ENCODE measurements around the gene AFF1. TPM values are rescaled to one million over a fixed set of nuclear protein-coding genes. Genes with fewer than 3 reads are reported as not detected.

AFF1 gene
- total RNA-seq, 1 donor from 2014 or later = 58.2 TPM

DNA sequence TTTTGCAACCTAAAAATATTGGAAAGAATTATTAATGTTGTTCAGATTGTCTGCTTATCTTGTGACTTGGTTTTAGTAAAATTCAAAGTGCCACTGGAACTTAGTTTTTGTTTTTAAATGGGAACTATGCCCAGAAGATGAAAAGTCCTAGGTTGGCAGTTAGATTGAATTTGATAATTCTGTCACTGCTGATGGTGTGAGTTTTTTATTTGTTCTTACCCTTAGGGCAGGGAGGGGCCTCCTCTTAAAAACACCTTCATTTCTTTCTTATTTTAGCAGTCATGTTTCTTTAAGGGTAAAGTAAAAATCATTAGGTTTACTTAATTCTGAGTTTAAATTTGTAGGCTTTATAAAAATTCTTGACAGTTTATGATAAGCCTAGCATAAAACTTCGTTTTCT, 80.6 kb downstream of the AFF1 start:
- Mint-ChIP-seq H3K36me3 (ENCODE audit: low read depth, unreplicated experiment) (no peaks in the 10 kb centered on the region), H3K4me3 (ENCODE audit: unreplicated experiment) (no peak overlapping the region), H3K9me3 (ENCODE audit: unreplicated experiment) (no peaks in the 10 kb centered on the region), H3K4me1 (ENCODE audit: low read depth, unreplicated experiment) (peaks cover 71% of the 10 kb centered on the region), H3K27ac (ENCODE audit: unreplicated experiment) (peak overlapping the region; percentile 43), H3K27me3 (ENCODE audit: low read depth, unreplicated experiment) (no peaks in the 10 kb centered on the region)
- Histone ChIP-seq H3K27me3 (ENCODE audit: insufficient read depth, low read length) (no peaks in the 10 kb centered on the region), H3K36me3 (ENCODE audit: insufficient read depth, low read length) (no peaks in the 10 kb centered on the region), H3K4me3 (ENCODE audit: insufficient read depth, low read depth, low read length) (no peak overlapping the region), H3K9ac (ENCODE audit: low read length) (no peak overlapping the region), H3K9me3 (ENCODE audit: insufficient read depth, low read depth, low read length) (no peaks in the 10 kb centered on the region), H3K79me2 (ENCODE audit: insufficient read depth, low read length) (peaks cover 82% of the 10 kb centered on the region), H4K20me1 (ENCODE audit: insufficient read depth, low read length) (peaks cover 24% of the 10 kb centered on the region), H3K27ac (ENCODE audit: low read depth, low read length) (no peak overlapping the region), H2AFZ (ENCODE audit: low read depth, low read length) (no peak overlapping the region), H3K4me1 (ENCODE audit: insufficient read depth, low read length) (peaks cover 12% of the 10 kb centered on the region), H3K4me2 (ENCODE audit: low read length) (no peak overlapping the region)
- TF ChIP-seq, protein P1, sequence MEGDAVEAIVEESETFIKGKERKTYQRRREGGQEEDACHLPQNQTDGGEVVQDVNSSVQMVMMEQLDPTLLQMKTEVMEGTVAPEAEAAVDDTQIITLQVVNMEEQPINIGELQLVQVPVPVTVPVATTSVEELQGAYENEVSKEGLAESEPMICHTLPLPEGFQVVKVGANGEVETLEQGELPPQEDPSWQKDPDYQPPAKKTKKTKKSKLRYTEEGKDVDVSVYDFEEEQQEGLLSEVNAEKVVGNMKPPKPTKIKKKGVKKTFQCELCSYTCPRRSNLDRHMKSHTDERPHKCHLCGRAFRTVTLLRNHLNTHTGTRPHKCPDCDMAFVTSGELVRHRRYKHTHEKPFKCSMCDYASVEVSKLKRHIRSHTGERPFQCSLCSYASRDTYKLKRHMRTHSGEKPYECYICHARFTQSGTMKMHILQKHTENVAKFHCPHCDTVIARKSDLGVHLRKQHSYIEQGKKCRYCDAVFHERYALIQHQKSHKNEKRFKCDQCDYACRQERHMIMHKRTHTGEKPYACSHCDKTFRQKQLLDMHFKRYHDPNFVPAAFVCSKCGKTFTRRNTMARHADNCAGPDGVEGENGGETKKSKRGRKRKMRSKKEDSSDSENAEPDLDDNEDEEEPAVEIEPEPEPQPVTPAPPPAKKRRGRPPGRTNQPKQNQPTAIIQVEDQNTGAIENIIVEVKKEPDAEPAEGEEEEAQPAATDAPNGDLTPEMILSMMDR (IDR thresholded peaks at IDR 0.05; ENCODE audit: insufficient read depth, low read depth, low read length) = no peak
- TF ChIP-seq EZH2 (IDR thresholded peaks at IDR 0.05; ENCODE audit: insufficient read depth, low read length) = no peak
- DNase-seq (ENCODE audit: low read depth) = no peak
- no peak for FAIRE-seq

DNA sequence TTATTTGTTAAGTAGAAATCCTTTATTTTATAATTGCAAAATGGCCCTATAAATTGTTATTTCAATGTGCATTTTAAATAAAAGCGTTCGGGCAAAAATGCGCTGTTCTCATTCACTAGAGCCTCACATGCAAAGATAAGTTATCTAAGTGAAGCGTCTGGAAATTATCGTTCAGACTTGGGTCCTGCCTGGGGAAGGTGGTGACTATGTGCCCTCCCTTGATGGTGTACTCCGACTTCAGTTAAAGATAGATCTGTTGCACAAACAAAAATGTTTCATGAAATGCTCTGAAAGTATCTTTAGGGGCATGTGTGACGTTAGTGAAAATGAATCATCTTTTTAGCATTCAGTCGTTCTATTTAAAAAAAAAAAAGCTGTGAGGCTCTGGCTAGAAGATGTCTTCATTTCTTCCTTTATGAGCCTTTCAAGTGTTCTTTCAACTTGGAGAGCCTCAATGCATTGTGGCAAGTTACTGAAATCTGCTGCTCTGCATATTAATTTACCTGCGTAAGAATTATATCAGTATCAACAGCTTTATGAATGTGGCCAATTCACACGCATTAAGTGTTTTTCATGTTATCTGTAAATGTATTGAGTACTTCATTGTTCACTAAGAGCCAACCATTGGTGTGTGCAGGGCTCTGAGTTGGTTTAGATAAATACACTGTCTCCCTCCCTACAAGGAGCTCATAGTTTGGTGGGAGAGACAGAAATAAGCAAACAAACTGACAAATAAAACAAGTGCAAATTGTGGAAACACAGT, 83.0 kb downstream of the AFF1 start:
- Histone ChIP-seq H3K4me2 (ENCODE audit: low read length) (peak overlapping the region; percentile 41), H3K27me3 (ENCODE audit: insufficient read depth, low read length) (no peaks in the 10 kb centered on the region), H3K36me3 (ENCODE audit: insufficient read depth, low read length) (no peaks in the 10 kb centered on the region), H3K79me2 (ENCODE audit: insufficient read depth, low read length) (peaks cover 84% of the 10 kb centered on the region), H3K27ac (ENCODE audit: low read depth, low read length) (peak overlapping the region; percentile 2), H3K9me3 (ENCODE audit: insufficient read depth, low read depth, low read length) (no peaks in the 10 kb centered on the region), H3K4me3 (ENCODE audit: insufficient read depth, low read depth, low read length) (no peak overlapping the region), H3K9ac (ENCODE audit: low read length) (no peak overlapping the region), H4K20me1 (ENCODE audit: insufficient read depth, low read length) (peaks cover 19% of the 10 kb centered on the region), H2AFZ (ENCODE audit: low read depth, low read length) (no peak overlapping the region), H3K4me1 (ENCODE audit: insufficient read depth, low read length) (peaks cover 6% of the 10 kb centered on the region)
- Mint-ChIP-seq H3K27ac (ENCODE audit: unreplicated experiment) (peak overlapping the region; percentile 79), H3K4me1 (ENCODE audit: low read depth, unreplicated experiment) (peaks cover 61% of the 10 kb centered on the region), H3K4me3 (ENCODE audit: unreplicated experiment) (no peak overlapping the region), H3K9me3 (ENCODE audit: unreplicated experiment) (no peaks in the 10 kb centered on the region), H3K36me3 (ENCODE audit: low read depth, unreplicated experiment) (peaks cover 2% of the 10 kb centered on the region), H3K27me3 (ENCODE audit: low read depth, unreplicated experiment) (no peaks in the 10 kb centered on the region)
- FAIRE-seq (peak; percentile 29), DNase-seq (ENCODE audit: low read depth) (peak; percentile 83)
- TF ChIP-seq EZH2 (IDR thresholded peaks at IDR 0.05; ENCODE audit: insufficient read depth, low read length) = no peak
- TF ChIP-seq, protein P1 (IDR thresholded peaks at IDR 0.05; ENCODE audit: insufficient read depth, low read depth, low read length) = no peak

DNA sequence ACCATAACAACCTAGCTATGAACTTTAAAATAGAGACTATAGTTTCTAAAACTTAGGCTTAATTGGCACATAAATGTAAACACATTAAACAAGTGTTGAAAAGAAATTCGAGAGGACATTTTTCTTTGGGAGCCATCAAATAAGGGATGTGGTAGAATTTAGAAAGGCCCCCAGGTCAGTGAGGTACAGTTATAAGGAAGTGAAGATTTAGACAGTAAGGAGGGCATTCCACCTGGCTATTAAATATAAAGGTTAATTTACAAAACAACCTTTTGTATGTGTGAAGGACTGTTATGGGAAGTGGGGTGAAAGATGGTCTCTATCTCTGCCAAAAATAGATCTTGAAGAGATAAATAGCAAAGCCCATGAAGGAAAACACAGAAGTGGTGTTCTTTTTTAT, 83.9 kb downstream of the AFF1 start:
- no peak overlapping the region for H2AFZ ChIP-seq (ENCODE audit: low read depth, low read length)
- no peak overlapping the region for H3K4me2 ChIP-seq (ENCODE audit: low read length)
- no peak overlapping the region for H3K27ac ChIP-seq (ENCODE audit: low read depth, low read length)
- H3K79me2 ChIP-seq (ENCODE audit: insufficient read depth, low read length) = peaks cover 82% of the 10 kb centered on the region
- peaks cover 2% of the 10 kb centered on the region for H3K36me3 Mint-ChIP-seq (ENCODE audit: low read depth, unreplicated experiment)
- H3K36me3 ChIP-seq (ENCODE audit: insufficient read depth, low read length) = no peaks in the 10 kb centered on the region
- H3K27me3 ChIP-seq (ENCODE audit: insufficient read depth, low read length) = no peaks in the 10 kb centered on the region
- H3K4me1 ChIP-seq (ENCODE audit: insufficient read depth, low read length) = peaks cover 6% of the 10 kb centered on the region
- FAIRE-seq (no peak), DNase-seq (ENCODE audit: low read depth) (no peak)
- no peaks in the 10 kb centered on the region for H3K27me3 Mint-ChIP-seq (ENCODE audit: low read depth, unreplicated experiment)
- no peaks in the 10 kb centered on the region for H3K9me3 Mint-ChIP-seq (ENCODE audit: unreplicated experiment)
- no peak overlapping the region for H3K4me3 ChIP-seq (ENCODE audit: insufficient read depth, low read depth, low read length)
- H3K9me3 ChIP-seq (ENCODE audit: insufficient read depth, low read depth, low read length) = no peaks in the 10 kb centered on the region
- no peak overlapping the region for H3K4me3 Mint-ChIP-seq (ENCODE audit: unreplicated experiment)
- no peak overlapping the region for H3K9ac ChIP-seq (ENCODE audit: low read length)
- H3K27ac Mint-ChIP-seq (ENCODE audit: unreplicated experiment) = peak overlapping the region; percentile 44
- TF ChIP-seq, protein P1 (IDR thresholded peaks at IDR 0.05; ENCODE audit: insufficient read depth, low read depth, low read length) = no peak
- no peak for TF ChIP-seq EZH2 (IDR thresholded peaks at IDR 0.05; ENCODE audit: insufficient read depth, low read length)
- H4K20me1 ChIP-seq (ENCODE audit: insufficient read depth, low read length) = peaks cover 23% of the 10 kb centered on the region
- peaks cover 58% of the 10 kb centered on the region for H3K4me1 Mint-ChIP-seq (ENCODE audit: low read depth, unreplicated experiment)
